ENCODE results near the gene RNF167.
A peak's percentile ranks its signal among the peaks of the same experiment; 100 is the strongest.

Gene RNF167

DNA sequence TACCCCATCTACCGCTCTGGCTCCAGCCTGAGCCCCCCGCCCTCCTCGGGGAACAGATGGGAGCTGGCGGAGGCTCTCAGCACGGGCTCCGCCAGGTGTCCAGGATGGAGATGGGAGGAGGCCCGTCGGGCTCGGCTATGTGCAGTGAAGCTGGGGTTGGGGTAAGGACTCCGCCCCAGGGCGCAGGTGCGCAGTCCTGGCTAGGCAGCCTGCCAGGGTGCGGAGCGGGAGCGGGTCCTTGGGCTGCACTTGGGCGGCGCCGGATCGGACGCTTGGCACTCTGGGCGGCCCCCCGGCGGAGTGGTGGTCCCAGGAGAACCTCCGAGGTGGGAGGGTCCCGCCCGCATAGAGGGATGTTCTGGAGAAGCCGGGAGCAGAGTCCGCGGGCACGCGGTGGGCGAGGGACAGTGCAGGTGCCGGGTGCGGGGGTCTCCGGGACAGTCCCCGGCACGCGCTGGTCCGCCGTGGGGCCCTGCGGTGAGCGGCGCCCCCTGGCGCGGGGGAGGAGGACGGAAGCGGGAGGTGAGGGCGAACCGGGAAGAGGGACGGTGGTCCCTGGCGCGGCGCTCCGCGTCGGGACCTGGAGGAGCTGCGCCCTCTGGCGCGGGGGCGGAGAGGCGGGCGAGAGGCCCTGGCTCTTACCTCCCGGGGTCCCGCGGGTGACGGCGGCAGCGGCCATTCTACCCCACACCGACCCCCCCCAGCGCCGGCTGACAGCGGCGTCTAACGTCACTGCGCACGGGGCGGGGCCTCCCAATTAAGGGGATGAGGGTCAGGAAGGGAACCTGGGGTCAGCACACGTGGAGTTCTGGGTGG is 47.1 kb downstream of the RNF167 start, which contains the start of gene CAMTA2:
Gene CAMTA2, minus strand, starts transcription at position 725 of the 816 bp plus-strand sequence. CDS start 1,453 bp downstream, outside the sequence.
- peak; percentile 84 to 94 for DNase-seq

DNA sequence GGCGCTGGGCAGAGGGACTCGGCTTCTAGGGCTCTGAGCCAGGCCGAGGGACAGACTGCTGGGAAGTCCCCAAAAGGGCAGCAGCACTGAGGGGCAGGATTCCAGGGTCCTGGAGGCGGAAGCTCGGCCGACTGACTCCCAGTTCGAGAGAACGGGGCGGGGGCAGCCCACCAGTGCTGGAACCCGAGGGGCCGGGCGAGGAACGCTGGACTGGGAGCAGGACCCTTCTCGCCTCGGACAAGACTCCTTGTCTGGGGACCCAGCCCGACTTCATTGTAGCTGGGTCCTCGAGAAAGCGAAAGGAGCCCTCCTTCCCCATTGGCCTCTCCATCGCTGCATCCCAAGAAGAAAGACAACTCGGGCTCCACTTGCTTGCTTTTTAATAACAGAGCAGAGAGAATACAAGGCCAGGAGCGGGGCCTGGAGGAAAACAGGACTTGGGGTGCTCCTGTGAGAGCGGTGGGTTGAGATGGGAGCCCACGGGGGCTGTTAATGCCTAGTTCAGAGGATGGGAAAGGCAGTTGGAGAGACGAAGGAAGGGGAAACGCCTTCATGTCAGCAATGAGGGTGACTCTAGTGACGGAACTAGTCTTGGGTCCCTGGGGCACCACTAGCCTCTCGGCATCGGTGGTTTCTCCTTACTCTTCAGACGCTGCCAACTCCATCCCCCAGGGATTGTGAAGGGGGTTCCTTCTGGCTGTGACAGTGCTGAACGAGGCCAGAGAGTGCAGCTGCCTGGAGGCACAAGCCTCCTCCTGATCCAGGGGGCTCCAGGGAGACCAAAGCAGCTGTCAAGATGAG is 47.9 kb downstream of the RNF167 start:
- DNase-seq: no peak

DNA sequence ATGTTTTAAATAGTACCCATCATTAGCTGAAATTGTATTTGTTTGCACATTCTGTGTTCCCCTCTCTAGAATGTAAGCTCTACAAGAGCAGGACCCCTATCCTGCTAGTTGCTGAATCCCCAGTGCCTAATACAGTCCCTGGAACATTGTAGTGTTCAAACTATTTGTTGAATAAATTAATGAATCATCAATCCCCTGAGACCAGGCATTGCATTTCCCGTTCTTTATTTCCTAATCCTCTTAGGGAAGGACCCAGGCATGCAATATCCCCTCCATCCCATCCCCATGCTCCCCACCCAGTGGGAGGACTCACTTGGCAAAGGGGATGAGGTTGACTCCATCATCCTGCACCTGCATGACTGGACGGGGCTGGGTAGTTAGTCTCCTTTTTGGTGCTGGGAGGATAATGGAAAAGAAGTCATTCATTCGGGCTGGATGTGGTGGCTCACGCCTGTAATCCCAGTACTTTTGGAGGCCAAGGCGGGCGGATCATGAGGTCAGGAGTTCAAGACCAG is 54.1 kb downstream of the RNF167 start:
- DNase-seq: no peak
